Dedifferentiated amniotic fluid mesenchymal stem cell (primary cell): ENCODE measurements around the gene BCL3.
A peak's percentile ranks its signal among the peaks of the same experiment; 100 is the strongest.
"Not testable (repeated sequence)": the region's sequence is repeated elsewhere in the genome, so short reads cannot be mapped to it uniquely, and the experiment has no call there.

ENCODE experiments used
- DNase-seq: peaks from one replicate; pipeline ENCODE4 v3.0.0-alpha.2; 2016; ENCODE audit errors: extremely low spot score

Gene BCL3

DNA sequence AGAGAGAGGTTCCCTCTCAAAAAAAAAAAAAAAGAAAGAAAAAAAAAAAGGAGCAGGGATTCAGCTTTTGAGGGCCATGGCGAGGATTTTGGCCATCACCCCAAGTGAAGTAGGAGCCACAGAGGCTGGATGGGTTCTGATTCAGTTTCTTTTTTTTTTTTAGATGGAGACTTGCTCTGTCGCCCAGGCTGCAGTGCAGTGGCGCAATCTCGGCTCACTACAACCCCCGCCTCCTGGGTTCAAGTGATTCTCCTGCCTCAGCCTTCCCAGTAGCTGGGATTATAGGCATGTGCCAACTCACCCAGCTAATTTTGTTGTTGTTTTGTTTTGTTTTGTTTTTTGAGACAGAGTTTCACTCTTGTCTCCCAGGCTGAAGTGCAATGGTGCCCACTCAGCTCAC, 27.1 kb upstream of the BCL3 start:
- DNase-seq: not testable (repeated sequence)

DNA sequence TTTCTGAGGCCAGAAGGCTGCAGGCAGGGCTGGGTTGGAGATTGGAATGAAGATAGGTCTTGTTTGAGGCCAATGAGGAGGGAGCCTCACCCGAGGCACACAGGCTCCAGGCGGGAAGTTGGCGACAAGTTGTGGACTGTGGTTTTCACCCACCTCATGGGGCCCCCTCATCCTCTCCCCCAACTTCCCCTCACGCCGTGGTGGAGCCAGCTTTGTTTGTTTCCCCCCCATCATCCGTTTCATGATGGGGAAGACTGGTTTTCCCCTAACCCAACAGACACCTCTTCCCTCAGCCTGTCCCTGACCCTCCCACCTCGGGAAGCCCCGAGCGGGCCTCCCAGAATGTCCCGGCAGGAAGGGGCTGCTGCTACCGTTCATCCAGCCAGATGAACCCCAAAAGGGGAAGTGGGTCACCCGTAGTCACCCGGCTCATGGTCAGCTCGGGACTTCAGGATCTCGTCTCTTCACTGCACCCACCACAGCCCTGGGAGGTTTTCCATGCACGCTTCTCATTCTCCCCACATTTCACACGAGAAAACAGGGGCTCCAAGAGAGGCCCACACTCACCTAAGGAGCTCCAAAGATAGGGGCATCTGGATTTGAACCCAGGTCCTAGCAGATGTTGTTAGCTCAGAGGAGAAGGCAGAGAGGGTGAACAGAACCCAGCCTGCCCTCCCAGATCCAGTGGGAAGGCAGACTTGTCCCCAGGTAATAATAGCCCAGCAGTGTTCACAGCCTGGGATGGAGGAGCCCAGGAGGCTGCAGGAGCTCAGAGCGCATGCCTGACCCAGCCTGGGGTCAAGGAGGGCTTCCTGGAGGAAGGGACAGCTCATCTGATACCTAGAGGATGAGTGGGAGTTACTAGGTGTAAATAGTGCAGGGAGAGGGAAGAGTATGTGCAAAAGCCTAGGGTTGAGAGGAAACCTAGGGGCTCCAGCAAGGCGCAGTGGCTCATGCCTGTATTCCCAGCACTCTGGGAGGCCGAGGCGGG, 26.1 kb upstream of the BCL3 start:
- no peak for DNase-seq

DNA sequence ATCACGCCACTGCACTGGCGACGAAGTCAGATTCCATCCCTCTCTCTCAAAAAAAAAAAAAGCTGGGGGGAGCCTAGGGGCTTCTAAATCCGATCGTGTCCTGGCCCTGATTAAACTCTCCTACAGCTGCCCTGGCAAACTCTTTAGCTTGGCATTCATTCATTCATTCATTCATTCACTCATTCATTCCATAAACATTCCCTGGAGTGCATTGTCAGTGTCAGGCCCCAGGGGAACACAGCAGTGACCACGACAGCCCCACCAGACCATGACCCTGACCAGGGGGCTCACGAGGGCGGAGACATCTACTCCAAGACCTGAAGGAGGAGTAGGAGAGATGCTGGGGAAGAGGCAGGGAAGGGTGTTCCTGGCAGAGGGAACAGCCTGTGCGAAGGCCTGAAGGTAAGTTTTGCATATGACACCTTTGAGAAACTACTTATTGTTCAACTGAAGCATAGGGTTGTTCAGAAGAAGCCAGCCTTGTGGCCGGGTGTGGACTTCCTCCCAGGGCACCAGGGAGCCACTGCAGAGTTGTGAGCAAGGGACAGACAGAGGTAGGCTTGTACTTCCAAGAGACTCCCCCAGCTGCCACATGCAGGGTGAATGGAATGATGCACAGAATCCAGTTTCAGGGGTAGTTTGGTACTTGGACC, 25.1 kb upstream of the BCL3 start:
- DNase-seq: no peak

DNA sequence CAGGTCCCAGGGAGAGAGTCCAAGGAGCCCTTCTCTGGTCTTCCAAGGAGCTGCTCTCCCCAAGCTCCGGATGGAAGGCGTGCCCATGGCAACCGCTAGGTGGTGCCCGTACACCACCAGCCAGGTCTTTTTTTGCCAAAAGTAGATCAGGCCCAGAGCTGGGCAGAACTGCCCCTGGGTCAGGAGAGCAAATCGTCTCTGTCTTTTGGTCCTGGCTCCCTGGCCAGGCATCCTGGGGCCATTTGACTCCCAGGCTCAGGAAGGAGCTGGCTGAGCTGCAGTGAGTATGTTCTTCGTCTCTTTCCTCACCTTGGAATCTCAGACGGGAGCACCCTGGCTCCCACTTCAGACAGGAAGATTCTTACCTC, 24.6 kb upstream of the BCL3 start:
- DNase-seq: peak; percentile 77

GRCh38 chr19:44725251-44725650, 23.3 kb upstream of the BCL3 start:
- DNase-seq: no peak

DNA sequence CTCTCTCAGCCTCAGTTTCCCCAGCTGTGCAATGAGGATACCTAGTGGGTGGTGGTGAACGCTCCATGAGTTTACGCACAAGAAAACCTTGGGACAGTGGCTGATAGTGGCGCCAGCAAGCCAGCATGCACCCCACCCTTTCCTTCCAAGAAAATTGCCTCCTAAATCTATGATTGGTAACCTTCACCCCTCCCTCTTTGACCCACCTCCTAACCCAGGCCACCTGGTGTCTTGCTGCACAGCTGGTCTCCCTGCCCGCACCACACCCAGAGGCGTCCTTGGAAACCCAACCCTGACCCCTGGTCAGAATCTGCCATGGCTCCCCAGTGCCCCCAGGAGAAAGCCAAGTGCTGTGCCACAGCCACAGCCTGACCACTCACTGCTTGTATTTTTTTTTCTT, 22.8 kb upstream of the BCL3 start:
- no peak for DNase-seq

DNA sequence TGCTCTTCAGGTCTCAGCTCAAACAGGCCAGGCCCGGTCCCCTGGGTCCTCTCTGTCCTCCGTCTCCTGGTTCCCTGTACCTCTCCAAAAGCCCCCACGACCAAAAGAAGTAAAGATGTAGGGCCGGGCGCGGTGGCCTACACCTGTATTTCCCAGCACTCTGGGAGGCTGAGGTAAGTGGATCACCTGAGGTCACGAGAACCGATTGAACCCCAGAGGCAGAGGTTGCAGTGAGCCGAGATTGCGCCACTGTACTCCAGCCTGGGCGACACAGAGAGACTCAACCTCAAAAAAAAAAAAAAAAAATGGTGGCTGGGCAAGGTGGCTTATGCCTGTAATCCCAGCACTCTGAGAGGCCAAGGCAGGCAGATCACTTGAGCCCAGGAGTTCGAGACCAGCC, 22.0 kb upstream of the BCL3 start:
- no peak for DNase-seq

- DNase-seq: no peak
Observed at GRCh38 chr19:44728178-44728577, 20.3 kb upstream of the BCL3 start.

- no peak for DNase-seq
Observed at GRCh38 chr19:44729516-44730033, 18.9 kb upstream of the BCL3 start.

- DNase-seq: no peak
Observed at GRCh38 chr19:44731081-44731480, 17.4 kb upstream of the BCL3 start.

GRCh38 chr19:44731622-44732021, 16.9 kb upstream of the BCL3 start:
- DNase-seq: no peak

GRCh38 chr19:44732235-44733014, 16.1 kb upstream of the BCL3 start:
- no peak for DNase-seq

DNA sequence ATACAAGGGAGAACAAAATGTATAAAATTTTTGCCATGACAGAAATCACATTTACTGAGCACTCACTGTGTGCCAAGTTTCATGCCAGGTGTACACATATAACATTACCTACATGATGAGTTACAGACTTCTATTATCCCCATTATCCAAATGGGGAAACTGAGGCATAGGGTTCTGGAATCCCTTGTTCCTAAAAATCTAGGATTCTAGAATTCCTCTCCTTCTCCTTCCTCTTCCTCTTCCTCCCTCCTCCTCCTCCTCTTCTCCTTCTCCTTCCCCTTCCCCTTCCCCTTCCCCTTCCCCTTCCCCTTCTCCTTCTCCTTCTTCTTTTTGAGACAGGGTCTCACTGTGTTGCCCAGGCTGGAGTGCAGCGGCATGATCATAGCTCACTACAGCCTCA, 14.2 kb upstream of the BCL3 start:
- no peak for DNase-seq

DNA sequence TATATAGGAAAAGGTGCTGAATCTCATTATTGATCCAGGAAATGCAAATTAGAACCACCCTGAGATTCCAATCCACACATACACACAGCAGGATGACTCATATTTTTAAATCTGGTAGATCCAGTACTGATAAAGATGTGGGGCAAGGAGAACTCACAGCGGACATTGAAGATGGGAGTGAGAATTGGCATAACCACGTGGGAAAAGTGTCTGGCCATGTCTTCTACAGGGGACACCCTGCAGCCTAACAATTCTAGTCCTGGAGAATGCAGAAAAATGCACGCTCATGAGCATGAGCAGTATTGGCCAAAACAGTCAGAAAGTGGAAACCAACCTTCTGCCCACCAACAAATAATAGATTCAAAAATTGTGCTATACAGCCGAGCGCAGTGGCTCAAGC, 13.5 kb upstream of the BCL3 start:
- no peak for DNase-seq

DNA sequence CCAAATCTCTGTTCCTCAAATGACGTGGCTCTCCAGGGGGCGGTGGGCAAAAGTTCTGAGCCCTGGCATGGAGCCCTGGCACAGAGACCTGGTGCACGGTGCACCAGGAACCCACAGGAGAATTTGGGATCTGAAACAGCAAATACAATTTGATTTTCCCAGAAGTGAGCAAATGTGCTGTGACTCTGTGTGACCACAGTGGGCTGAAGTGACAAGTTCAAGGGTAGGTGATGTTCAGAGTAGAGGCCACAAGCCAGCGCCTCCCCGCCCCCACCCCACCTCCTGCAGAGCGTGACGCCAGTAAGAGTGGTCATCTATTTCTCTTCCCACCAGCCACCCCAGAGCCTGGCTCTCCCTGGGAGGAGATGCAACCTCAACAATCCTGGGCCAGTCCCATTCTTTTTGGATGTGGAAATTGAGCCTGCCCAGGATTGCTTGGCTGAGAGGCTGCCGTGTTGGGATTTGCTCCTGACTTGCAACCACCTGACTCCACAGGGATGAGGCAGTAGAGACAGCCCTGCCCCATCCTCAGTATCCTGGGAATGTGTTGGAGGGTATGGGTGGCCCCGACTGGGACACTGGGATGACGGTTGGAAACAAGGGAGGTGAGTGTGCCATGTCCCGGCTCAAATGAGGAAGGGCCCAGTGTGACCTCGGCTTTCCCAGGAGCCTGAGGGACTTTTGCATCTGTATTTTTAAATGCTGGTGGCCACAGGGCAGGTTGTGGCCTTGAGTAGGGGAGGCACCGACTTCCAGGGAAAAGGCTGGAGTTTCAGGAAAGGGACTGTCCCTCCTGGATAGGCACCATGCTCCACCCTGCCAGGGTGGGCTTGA, 11.1 kb upstream of the BCL3 start:
- no peak for DNase-seq

DNA sequence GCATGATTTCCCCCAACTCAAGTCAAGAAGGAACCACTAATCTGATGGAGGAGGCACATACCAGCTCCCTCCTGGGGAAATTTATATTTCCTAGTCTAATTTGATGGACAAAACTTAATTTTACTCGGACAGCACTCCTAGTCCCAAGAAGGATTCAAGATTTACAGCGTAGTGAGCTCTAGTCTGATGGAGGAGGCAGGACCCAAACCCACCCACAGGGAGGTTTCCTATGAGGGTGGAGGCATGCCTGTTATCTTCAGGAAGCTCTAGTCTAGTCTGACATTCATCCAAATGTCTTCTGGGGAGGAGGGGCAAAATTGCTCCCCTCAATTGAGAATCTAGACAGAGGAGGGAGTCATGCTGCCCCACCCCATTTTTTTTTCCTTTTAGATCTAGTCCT, 10.4 kb upstream of the BCL3 start:
- DNase-seq: no peak

DNA sequence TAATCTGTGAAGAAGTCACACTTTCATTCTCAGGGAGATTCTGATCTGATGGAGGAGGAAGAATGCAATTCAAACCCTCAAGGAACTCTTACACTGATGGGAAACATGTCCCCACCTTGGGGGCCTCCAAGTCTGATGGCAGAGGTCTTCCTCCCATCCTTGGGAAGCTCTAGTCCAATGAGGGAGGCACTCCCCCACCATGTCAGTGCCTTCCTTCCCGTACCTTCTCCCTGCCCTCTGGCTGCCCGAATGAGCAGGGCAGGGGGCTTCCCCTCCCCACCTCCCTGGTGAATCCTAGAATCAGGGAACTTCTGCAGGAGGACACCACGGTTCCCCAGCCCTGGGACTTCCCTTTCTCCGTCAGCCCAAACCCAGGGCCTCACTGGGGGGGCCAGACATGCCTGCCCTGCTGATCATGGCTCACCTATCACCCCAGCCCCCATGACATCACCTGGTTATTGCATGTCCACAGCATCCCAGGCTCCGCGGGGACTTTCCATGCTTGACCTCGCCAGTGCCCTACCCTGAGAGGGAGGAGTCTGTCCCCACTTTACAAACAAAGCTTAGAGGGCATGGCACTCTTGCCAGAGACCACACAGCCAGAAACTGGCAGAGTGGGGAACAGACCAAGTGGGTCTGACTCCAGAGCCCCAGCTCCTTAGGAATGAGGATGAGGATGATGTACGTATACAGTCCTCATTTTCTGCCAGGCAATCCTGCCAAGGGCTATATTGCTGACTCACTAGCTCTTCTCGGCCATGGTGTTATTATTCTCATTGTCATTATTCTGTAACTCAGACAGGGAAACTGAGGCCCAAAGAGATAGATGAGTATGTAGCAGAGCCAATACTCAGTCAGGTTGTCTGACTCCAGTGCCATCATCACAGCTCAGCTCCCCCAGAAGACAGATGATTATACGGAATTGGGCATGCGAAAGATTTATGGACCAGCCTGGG, 9.6 kb upstream of the BCL3 start:
- no peak for DNase-seq

- DNase-seq: no peak
Observed at GRCh38 chr19:44740351-44740824, 8.1 kb upstream of the BCL3 start.

GRCh38 chr19:44741258-44741731, 7.2 kb upstream of the BCL3 start:
- DNase-seq: no peak

DNA sequence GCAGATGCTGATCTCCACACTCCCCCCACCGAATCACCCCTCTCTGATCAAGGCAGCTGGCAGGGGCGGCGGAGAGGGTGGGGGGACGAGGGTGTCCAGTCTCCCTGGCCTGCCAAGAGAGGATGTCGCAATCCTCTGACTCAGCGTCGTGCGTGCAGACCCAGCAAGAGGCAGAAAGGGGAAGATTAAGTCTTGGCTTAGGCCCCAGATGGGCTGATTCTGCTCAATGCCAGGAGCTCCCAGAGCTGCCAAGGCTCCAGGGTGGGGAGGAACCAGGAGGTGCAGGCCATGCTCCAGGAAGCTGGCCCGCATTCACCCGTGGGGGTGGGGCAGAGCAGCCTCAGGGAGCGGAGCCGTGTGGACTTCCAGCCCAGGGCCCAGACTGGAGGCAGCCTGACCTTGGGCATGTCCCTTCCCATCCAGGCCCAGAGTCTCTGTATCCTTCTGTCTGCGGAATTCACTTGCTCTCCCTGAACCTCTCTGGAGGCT, 6.6 kb upstream of the BCL3 start:
- DNase-seq: peak; percentile 99
